ENCODE measurements around the gene EHBP1.

The EHBP1 gene

DNA sequence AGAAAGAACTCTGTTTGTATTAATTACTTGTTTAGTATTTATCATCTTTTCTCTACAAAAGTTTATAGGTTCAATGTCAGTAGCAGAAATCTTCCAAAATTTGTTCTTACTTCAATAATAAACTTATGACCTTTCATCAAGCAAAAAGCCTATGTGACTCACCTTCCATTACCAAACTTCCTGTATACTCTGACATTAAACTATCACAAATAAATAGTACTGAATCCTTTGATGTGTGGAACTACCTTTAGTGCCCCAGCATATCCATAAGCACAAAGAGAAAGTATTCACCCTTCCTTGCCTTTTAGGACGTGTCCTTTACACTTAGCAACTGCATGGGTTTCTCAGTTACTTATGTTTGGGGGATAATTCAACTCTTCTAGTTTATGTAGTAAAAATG lies 166.0 kb downstream of the EHBP1 start:
- H3K4me3 ChIP-seq (ENCODE audit: low read depth, low read length) = no peak overlapping the region

DNA sequence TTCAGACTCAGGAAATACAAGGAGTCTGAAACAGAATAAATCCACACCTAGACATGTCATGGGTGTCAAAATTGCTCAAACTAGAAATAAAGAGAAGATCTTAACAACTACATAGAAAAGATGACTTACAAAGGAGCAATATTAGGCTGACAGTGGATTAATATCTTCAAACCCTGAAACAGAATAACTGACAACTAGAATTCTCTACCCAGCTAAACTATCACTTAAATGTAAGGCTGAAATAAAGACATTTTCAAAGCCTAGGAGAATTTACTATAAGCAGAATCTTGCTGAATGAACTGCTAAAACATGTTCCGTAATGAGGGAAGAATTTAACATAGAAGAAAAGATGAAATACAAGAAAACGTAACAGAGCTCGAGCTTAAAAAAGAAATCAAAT lies 168.1 kb downstream of the EHBP1 start:
- no peak overlapping the region for H3K4me3 ChIP-seq (ENCODE audit: low read depth, low read length)

DNA sequence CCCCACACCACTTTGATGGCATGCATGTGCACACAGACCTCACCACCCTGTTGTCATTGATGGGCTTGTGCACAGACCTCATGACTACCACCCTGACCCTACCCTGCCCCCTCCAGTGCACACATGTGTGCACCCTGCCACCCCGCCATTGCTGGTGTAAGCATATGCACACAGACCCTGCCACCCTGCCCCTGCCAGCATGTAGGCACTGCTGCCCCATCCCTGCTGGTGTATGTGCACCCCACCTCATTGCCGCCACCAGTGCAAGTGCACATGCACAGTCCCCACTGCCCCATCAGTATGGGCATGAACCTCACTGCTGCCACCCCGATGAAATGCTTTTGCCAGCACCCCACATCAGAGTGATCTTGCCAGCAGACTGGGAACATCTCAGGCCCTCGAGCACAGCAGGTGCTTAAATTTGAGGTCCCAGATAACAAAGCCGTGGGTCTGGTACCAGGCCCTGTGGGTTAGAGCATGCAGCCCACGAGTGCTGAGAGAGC lies 169.4 kb downstream of the EHBP1 start:
- no peak overlapping the region for H3K4me3 ChIP-seq (ENCODE audit: low read depth, low read length)

DNA sequence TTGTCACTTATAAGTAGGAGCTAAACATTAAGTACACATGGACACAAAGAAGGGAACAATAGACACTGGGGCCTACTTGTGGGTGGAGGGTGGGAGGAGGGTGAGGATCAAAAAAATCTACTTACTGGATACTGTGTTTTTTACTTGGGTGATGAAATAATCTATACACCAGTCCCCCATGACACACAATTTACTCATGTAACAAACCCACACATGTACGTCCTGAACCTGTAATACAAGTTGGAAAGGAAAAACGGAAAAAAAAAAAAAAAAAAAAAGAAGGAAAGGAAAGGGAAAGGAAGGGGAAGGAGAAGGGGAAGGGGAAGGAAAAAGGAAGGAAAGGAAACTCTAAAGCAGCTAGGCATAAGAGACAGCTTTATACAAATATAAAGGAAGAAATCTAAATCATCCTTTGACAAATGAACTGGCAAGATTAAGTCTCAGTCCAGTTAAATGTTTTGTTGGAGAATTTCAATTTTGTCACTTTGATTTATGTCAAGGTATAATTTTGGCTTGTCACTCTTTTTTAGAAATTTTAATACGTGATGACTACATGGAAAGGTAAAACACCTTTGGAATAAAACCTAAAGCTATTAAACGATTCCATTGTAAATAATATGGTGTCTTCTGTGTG lies 175.8 kb downstream of the EHBP1 start:
- H3K4me3 ChIP-seq (ENCODE audit: low read depth, low read length) = no peak overlapping the region

DNA sequence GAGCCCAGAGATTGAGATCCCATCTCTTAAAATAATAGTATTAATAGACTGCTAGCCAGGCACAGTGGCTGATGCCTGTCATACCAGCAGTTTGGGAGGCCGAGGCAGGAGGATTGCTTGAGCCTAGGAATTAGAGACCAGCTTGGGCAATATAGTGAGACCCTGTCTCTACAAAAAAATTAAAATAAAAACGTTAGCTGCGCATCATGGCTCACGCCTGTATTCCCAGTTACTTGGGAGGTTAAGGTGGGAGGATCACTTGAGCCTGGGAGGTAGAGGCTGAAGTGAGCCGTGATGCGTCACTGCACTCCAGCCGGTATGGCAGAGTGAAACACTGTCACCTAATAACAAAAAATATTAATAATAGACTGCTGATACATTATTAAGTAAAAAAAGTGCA lies 178.1 kb downstream of the EHBP1 start:
- no peak overlapping the region for H3K4me3 ChIP-seq (ENCODE audit: low read depth, low read length)

DNA sequence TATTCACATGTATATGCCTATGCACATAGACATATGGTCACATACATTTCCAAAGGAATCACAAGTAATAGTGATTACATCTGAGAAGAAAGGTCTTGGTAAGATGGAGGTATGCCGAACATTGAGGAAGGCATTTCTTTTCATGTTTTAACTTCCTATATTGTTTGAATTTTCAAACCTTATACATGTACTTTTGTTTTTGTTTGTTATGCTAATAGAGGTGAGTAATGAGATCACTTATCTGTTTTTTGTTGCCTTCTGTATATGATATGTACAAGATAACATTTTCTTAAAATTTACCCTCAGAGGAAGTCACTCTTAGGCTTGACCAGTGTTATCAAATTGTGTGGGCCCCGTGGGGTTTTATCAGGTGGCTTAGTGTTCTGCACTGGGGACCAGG lies 178.6 kb downstream of the EHBP1 start:
- no peak overlapping the region for H3K4me3 ChIP-seq (ENCODE audit: low read depth, low read length)

DNA sequence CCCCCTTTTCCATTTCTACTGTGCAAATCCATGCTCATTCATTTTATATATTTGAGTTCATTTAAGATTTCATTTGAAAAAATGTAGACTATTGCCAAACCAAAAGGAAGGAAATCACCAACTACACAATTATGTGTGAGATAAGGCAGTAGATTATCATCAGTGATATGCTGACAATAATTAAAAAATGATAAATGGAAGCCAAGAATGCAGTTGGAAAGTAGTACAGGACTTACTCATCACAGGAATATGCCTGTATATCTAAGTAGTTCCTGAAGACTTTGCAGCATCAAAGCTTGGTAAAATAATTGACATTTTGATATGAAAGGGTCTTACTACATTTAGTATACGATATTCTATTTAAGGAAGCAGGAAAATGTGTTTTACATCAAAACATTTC lies 179.0 kb downstream of the EHBP1 start:
- H3K4me3 ChIP-seq (ENCODE audit: low read depth, low read length) = no peak overlapping the region

DNA sequence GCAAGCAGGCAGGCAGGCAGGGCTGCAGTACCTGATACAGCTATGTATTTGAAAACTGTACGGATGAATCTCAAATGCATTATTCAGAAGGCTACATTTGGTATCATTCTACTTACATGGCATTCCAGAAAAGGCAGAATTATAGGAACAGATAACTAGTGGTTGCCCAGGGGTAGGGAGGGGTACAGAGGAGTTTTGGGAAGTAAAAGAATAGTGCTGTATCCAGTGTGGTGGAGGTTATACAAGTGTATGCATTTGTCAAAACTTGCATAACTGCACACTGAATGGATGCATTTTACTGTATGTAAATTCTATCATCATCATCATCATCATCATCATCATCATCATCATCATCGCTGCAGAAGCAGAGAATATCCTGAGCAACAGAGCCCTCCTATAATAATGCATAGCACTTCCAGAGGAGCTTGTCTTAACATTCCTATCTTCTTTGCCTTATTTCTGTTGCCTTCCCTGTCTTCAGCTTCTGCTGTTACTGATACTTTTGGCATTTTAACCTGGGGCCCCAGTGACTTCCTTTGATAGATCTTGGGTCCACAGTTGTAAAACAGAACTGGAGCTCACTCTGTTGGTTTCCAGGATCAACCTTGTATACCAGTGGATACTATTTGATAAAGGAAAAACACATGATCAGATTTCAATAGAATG lies 189.6 kb downstream of the EHBP1 start:
- H3K4me3 ChIP-seq (ENCODE audit: low read depth, low read length) = no peak overlapping the region

DNA sequence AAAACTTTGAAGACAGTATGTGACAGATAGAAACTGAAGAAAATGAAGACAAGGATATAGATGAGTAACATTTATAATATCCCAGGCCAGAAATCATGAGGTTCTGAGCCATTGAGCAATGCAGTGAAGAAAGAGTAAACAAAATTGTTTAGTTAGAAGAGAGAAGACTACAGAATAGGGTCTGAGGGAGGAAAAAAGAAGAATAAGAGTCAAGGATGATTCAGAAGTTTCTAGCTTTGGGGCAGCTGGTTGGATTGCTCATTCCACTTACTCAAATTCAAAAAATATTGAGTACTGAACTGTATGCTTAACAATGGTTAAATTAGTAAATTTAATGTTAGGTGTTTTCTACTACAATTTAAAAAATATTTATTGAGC lies 190.1 kb downstream of the EHBP1 start:
- H3K4me3 ChIP-seq (ENCODE audit: low read depth, low read length) = no peak overlapping the region

DNA sequence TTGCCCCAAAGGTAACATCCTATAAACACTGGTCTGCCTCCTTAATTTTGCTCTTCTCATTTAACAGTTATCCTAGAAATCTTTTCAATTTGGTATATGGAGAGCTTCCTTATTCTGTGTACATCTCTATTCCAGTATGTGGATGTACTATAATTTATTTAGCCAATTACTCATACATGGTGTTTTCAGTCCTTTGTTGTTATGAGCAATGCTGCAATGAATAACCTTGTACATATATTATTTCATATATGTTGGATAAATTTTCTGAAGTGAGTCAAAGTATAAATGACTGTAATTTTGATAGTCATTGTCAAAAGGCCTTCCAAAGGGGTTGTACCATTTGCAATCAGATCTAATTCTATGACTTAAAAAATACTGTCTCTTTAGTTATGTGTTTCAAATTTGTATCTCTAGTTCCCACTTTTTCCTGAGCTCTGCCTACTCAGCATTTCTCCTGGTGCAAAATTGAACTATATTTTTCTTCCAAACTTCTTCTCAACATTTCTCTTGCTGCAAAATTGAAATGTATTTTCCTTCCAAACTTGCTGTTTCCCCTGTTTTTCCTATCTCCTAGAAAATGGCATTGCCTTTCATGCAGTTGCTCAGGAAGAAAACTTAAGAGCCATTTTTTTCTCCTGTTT lies 191.8 kb downstream of the EHBP1 start:
- H3K4me3 ChIP-seq (ENCODE audit: low read depth, low read length) = no peak overlapping the region

DNA sequence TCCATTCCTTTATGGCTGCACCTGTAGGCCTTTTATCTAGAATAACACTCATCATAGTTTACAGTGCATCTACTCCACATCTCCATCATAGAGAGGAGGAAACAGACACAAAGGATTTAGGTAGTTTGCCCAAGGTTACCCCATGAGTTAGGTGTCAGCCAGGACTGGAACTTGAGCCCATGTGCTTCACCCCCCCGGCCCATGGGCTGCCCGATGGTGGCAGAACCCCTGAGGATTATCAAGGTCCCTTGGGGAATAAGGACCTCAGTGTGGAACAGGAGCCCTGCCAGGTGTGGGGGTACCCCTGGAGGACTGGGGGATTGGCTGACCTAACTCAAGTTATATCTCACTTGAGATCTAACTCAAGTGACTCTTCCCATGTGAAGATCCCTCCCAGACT lies 198.8 kb downstream of the EHBP1 start:
- H3K4me3 ChIP-seq (ENCODE audit: low read depth, low read length) = no peak overlapping the region

DNA sequence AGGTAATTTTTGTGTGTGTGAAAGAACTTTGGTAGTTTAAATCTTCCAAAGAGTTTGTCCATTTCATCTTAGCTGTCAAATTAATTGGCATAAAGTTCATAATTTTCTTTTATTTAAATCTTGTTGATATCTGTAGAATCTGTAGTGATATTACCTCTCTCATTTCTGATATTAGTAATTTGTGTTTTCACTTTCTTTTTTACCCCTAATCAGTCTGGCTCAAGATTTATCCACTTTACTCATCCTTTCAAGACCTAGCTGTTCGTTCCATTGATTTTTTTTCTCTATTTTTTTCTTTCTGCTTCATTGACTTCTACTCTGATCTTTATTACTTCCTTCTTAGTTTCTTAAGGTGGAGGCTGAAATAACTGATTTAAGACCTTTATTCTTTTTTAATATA lies 202.6 kb downstream of the EHBP1 start:
- H3K4me3 ChIP-seq (ENCODE audit: low read depth, low read length) = no peak overlapping the region

DNA sequence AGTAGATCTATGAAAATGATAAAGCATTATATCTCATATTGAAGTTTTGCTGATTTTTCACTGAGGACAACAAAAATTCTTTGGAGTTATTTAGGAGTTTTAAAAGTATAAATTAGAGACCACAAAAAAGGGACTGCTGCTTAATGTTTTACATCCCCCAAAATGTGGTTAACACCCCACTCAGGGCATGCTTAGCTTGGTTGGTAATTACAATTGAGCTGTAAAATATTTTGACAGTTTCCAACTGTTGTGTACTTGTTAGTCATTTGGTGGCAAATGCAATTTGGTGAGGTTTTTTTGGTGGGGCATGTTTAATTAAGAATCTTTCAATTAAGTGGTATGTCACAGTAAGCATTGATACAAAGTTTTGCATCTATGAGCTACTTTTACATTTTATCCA lies 207.8 kb downstream of the EHBP1 start:
- H3K4me3 ChIP-seq (ENCODE audit: low read depth, low read length) = no peak overlapping the region

DNA sequence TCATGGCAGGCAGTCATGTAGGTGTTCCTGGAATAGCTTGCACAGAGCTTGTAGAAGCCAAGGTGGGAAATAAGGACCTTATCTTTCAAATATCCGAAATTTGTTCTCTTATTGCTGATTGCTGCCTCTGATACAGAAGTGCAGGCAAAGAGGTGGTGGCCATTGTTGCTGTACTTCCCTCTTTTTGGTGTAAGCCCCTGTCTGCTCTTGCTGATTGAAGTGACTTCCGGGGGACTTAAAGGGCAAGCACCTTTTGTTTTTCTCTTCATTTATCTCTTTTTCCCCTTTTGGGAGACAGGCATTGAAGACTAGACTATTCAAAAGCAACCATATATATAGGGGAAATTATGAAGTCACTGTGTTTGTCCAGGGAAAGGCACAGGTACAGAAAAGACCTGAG lies 213.5 kb downstream of the EHBP1 start:
- H3K4me3 ChIP-seq (ENCODE audit: low read depth, low read length) = no peak overlapping the region

DNA sequence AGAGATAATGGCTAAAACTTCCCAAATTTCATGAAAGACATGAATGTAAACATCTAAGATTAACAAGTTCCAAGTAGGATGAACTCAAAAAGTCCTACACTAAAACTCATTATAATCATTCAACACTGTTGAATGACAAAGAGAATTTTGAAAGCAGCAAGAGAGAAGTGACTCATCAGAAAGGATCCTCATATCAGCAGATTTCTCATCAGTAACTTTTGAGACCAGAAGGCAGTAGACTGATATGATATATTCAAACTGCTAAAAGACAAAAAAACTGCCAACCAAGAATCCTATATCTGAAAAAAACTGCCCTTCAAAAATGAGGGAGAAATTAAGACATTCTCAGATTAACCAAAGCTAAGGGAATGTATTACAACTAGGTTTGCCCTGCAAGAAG lies 214.6 kb downstream of the EHBP1 start:
- H3K4me3 ChIP-seq (ENCODE audit: low read depth, low read length) = no peak overlapping the region

DNA sequence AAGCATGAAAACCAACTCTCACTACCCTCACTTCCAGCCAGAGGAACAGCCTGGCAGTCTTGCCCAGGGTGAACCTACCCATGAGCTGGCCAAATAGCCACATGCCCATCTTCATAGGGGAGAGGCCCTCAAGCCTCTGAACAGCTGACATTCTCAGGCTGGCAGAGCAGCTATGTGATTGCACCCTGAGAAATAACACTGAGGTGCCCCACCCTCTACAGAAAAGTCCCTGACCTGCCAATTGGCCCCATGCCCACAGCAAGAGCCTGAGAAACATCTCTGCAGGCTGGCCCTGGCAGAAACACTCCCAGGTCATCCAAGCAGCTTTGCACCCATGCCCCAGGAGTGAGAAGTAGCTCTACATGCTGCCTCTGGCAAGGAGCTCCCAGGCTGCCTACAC lies 217.7 kb downstream of the EHBP1 start:
- H3K4me3 ChIP-seq (ENCODE audit: low read depth, low read length) = no peak overlapping the region

DNA sequence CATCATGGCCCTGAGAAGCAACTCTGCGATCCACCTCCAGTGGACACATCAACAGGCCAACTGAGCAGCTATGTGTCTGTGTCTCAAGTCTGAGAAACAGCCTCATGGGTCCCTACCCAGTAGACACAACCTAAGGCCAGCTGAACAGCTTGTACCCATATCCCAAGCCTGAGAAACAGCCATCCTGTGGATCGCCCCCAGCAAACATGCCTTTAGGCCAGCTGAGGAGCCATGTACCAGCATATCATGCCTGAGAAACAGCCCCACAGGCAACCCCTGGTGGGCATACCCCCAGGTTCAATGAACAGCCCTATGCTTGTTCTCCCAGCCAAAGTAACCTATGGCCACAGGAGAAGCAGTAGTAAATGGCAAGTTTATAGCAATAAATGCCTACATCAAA lies 218.4 kb downstream of the EHBP1 start:
- no peak overlapping the region for H3K4me3 ChIP-seq (ENCODE audit: low read depth, low read length)

DNA sequence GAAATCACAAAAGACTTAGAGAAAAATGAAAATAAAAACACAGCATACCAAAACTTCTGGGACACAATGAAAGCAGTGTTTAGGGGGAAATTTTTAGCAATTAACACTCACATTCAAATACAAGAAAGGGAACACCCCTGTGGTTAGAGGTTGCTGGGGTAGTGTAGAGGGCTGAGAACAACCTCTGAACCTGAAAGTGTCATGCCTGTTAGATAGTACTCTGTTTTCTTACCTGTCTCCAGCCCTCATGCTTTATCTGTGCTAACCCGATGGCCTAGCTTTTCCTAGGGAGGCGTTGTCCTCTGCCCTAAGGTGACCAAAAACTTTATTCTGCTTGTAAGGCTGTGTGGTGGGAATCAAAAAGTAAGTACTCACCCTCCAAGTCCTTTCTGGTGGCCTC lies 222.5 kb downstream of the EHBP1 start:
- no peak overlapping the region for H3K4me3 ChIP-seq (ENCODE audit: low read depth, low read length)

DNA sequence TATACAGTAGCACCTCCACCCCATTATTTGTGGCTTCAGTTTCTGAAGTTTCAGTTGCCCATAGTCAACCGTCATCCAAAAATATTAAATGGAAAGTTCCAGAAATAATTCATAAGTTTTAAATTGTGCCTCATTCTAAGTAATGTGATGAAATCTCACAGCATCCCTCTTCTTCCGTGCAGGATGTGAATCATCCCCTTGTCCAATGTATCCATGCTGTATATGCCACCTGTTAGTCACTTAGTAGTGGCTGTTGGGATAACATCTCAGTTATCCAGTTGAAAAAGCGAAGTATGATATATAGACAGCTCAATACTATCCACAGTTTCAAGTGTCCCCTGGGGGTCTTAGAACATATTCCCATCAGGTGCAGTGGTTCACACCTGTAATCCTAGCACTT lies 226.0 kb downstream of the EHBP1 start:
- H3K4me3 ChIP-seq (ENCODE audit: low read depth, low read length) = no peak overlapping the region

DNA sequence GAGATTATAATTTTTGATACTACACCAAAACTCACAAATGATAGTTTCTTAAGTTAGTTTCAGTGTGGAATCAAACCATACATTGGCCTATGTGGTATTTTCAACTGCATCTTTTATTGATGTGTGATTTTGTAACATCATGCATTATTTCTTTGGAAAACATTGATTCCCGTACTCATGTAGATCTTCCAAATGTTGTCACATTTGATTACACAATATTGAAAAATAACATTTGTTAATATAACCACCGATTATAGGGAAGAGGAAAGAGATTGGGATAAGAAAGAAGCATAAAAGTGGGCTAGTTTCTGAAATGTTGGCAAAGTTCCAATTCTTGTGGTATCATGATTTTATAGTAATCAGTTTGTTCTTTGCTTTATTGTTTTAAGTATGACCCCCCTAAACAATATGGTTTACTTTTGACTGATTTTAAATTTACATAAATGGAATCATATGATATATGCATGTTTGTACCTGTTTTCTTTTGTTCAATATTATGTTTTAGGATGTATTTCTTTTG lies 227.9 kb downstream of the EHBP1 start:
- no peak overlapping the region for H3K4me3 ChIP-seq (ENCODE audit: low read depth, low read length)

DNA sequence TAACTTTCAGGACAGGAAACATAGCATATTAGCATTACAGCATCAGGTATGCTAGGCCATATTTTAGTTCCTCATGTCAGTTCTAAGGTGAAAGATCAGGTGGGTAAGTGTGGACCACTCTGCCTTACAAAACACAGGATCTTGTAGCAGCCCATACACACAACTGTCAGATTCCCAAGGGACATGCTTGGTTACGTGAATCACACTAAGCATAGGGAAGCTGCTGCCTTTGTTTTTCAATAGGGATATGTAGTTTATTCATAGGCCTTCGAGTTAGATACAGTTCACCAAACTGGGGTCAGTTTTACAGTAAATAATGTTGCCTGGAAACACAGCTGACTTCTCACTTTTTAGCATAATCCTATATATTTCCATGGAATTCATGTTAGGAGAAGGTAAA lies 229.0 kb downstream of the EHBP1 start:
- H3K4me3 ChIP-seq (ENCODE audit: low read depth, low read length) = no peak overlapping the region

DNA sequence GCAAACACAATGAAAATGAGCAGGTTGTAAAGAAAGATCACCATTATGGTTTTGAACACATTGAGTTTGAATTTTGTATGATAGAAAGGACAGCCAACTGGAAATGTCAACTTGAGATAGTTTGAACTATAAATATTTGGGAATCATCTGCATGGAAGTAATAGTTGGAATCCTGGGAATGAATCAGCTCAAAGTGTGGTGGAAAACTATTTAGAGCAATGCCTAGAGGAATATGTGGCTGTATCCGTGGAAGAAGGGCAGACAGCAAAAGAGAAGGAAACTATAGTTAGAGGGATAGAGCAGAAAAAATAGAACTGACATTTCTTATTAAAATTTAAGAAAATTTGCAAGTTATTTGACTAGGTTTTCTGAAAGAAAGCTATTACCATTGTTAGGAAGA lies 232.6 kb downstream of the EHBP1 start:
- no peak overlapping the region for H3K4me3 ChIP-seq (ENCODE audit: low read depth, low read length)
